ENCODE results near the gene FMN1. TPM values are rescaled to one million over a fixed set of nuclear protein-coding genes. Genes with fewer than 3 reads are reported as not detected.

The FMN1 gene
- polyA plus RNA-seq, 6 donors from 2014 or later = 0.33 to 1.0 (median 0.44) TPM; not detected in 1

- DNase-seq (no peak), ATAC-seq (ENCODE audit: low read depth in 2 of 2) (no peak)
- Mint-ChIP-seq H3K27me3 (peaks cover 3 to 9% (median 3%) of the 10 kb centered on the region in 3 donors), H3K4me3 (no peak overlapping the region), H3K9me3 (peaks cover 0 to 5% (median 0%) of the 10 kb centered on the region in 7 donors), H3K27ac (no peak overlapping the region), H3K4me1 (no peaks in the 10 kb centered on the region), H3K36me3 (peaks cover 0 to 4% of the 10 kb centered on the region in 2 donors)
Observed at GRCh38 chr15:33014586-33014985, 179.9 kb downstream of the FMN1 start.

DNA sequence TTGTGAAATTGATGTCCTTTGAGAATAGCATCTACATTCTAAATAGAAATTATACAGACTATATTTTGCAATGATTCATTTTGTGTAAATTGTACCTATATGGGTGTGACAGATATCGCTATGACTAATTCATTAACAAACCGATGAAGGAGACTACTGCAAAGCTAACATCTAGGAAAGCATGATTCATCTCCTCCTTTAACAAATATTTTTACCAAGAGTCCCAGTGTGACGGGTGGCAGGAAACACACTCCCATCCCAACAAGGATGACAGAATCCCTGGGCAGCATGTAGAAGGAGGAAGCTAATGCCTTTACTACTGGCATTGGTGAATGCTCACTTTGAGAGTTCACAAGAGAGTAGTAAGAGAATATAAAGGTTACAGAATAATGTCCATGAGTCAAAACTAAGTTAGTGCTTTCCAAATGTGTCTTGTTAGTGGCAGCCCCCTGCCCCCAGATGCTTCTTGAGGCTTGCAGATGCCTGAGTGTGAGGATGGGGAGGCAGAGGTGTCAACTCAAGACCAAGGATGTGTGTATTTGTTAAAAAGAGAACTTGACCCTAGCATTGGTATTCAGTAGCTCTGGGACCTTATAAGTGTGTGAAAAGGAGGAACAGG, 180.6 kb downstream of the FMN1 start:
- ATAC-seq (ENCODE audit: low read depth in 2 of 2) (no peak), DNase-seq (no peak)
- Mint-ChIP-seq H3K36me3 (peaks cover 0 to 4% of the 10 kb centered on the region in 2 donors), H3K27ac (no peak overlapping the region), H3K27me3 (peaks cover under 1 to 9% (median 9%) of the 10 kb centered on the region in 3 donors), H3K4me3 (no peak overlapping the region), H3K4me1 (no peaks in the 10 kb centered on the region), H3K9me3 (peaks cover 0 to 5% (median 0%) of the 10 kb centered on the region in 7 donors)

DNA sequence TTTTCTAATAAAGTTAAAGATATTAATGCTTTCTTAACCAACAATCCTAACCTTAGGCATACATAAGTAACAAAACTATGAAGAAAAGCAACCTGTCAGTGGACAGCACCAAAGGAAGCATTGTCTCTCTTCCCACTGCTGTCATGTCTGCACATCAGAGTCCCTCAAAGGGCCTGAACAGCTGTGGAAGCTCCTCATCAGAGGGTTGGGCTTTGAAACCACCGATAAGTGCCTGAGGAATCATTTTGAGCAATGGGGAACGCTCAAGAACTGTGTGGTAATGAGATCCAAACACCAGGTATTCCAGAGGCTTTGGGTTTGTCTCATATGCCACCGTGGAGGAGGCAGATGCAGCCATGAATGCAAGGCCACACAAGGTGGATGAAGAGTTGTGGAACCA, 182.5 kb downstream of the FMN1 start:
- peaks cover 0 to 4% (median 0%) of the 10 kb centered on the region in 7 donors for H3K9me3 Mint-ChIP-seq
- no peak overlapping the region for H3K27ac Mint-ChIP-seq
- H3K4me1 Mint-ChIP-seq = peaks cover 0 to 5% (median 0%) of the 10 kb centered on the region in 3 donors
- peaks cover 0 to 28% (median 24%) of the 10 kb centered on the region in 3 donors for H3K27me3 Mint-ChIP-seq
- no peaks in the 10 kb centered on the region for H3K36me3 Mint-ChIP-seq
- no peak overlapping the region for H3K4me3 Mint-ChIP-seq
- ATAC-seq (ENCODE audit: low read depth in 2 of 2) = no peak
- DNase-seq = no peak

DNA sequence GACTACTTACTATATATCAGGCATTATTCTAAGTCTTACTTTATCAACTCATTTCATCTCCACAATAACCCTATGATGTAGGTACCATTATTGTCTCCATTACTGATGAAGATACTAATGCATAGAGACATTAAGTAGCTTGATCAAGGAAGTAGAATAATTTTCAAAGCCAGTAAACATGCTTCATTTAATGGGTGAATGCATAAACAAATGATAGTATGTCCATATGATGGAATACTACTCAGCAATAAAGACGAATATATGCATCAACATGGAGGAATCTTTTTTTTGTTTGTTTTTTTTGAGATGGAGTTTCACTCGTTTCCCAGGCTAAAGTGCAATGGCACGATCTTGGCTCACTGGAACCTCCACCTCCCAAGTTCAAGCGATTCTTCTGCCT, 184.9 kb downstream of the FMN1 start:
- Mint-ChIP-seq H3K4me3 (no peak overlapping the region), H3K9me3 (peaks cover 0 to 4% (median 0%) of the 10 kb centered on the region in 7 donors), H3K27ac (no peak overlapping the region), H3K4me1 (peaks cover 0 to 13% (median 0%) of the 10 kb centered on the region in 3 donors), H3K36me3 (no peaks in the 10 kb centered on the region), H3K27me3 (peaks cover 0 to 36% (median 33%) of the 10 kb centered on the region in 3 donors)
- ATAC-seq (ENCODE audit: low read depth in 2 of 2) (no peak), DNase-seq (no peak)

- Mint-ChIP-seq H3K27ac (no peak overlapping the region), H3K4me1 (peaks cover 0 to 13% (median 0%) of the 10 kb centered on the region in 3 donors), H3K36me3 (no peaks in the 10 kb centered on the region), H3K4me3 (no peak overlapping the region), H3K9me3 (peaks cover 0 to 4% (median 0%) of the 10 kb centered on the region in 7 donors), H3K27me3 (peaks cover 0 to 36% (median 33%) of the 10 kb centered on the region in 3 donors)
- no peak for DNase-seq
- ATAC-seq (ENCODE audit: low read depth in 2 of 2) = no peak
Observed at GRCh38 chr15:33009026-33009425, 185.5 kb downstream of the FMN1 start.

GRCh38 chr15:33008284-33008995, 186.1 kb downstream of the FMN1 start:
- H3K9me3 Mint-ChIP-seq = peaks cover 0 to 4% (median 0%) of the 10 kb centered on the region in 7 donors
- ATAC-seq (ENCODE audit: low read depth in 2 of 2) = no peak
- H3K4me1 Mint-ChIP-seq = peaks cover 0 to 13% (median 0%) of the 10 kb centered on the region in 3 donors

GRCh38 chr15:33007303-33007855, 187.1 kb downstream of the FMN1 start:
- no peak for ATAC-seq (ENCODE audit: low read depth in 2 of 2)
- H3K27me3 Mint-ChIP-seq = peaks cover 0 to 38% (median 36%) of the 10 kb centered on the region in 3 donors
- no peak for DNase-seq
- no peaks in the 10 kb centered on the region for H3K36me3 Mint-ChIP-seq
- H3K27ac Mint-ChIP-seq = no peak overlapping the region
- H3K4me3 Mint-ChIP-seq = no peak overlapping the region
- peaks cover 0 to 4% (median 0%) of the 10 kb centered on the region in 7 donors for H3K9me3 Mint-ChIP-seq
- H3K4me1 Mint-ChIP-seq = peaks cover 0 to 13% (median 0%) of the 10 kb centered on the region in 3 donors

More at GRCh38 chr15:33008284-33008995, 186.1 kb downstream of the FMN1 start:
- Mint-ChIP-seq H3K36me3 (no peaks in the 10 kb centered on the region), H3K27me3 (peaks cover 0 to 36% (median 33%) of the 10 kb centered on the region in 3 donors), H3K4me3 (no peak overlapping the region), H3K27ac (no peak overlapping the region)
- DNase-seq = no peak

DNA sequence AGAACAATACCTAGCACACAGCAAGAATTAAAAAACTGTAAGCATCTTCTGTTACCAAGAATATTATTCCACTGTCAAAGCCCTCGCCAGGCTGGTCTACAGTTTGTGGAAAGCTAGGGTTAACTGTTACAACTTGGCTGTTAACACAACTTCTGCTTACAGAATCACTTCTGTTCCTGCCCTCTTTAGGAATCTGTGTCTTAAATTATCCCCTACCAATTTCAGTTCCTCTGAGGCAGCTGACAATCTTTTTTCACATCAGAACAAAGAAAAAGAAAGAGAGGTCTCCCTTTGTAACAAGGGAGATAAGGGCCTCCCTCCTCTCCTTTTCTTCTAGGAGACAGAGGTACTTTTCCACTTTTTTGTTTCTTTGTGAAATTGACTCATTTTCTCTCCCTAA, 188.9 kb downstream of the FMN1 start:
- Mint-ChIP-seq H3K9me3 (peaks cover 0 to 4% (median 0%) of the 10 kb centered on the region in 7 donors), H3K27me3 (peaks cover 0 to 44% (median 36%) of the 10 kb centered on the region in 3 donors), H3K27ac (no peak overlapping the region), H3K36me3 (no peaks in the 10 kb centered on the region), H3K4me3 (no peak overlapping the region), H3K4me1 (peaks cover 0 to 13% (median 0%) of the 10 kb centered on the region in 3 donors)
- DNase-seq (no peak), ATAC-seq (ENCODE audit: low read depth in 2 of 2) (no peak)

- Mint-ChIP-seq H3K36me3 (no peaks in the 10 kb centered on the region), H3K27ac (no peak overlapping the region), H3K27me3 (peaks cover 4 to 50% (median 30%) of the 10 kb centered on the region in 3 donors), H3K4me3 (no peak overlapping the region), H3K4me1 (peaks cover 0 to 8% (median 0%) of the 10 kb centered on the region in 3 donors), H3K9me3 (peaks cover 0 to 6% (median 0%) of the 10 kb centered on the region in 7 donors)
- DNase-seq (no peak), ATAC-seq (ENCODE audit: low read depth in 2 of 2) (no peak)
Observed at GRCh38 chr15:33001926-33002325, 192.6 kb downstream of the FMN1 start.

DNA sequence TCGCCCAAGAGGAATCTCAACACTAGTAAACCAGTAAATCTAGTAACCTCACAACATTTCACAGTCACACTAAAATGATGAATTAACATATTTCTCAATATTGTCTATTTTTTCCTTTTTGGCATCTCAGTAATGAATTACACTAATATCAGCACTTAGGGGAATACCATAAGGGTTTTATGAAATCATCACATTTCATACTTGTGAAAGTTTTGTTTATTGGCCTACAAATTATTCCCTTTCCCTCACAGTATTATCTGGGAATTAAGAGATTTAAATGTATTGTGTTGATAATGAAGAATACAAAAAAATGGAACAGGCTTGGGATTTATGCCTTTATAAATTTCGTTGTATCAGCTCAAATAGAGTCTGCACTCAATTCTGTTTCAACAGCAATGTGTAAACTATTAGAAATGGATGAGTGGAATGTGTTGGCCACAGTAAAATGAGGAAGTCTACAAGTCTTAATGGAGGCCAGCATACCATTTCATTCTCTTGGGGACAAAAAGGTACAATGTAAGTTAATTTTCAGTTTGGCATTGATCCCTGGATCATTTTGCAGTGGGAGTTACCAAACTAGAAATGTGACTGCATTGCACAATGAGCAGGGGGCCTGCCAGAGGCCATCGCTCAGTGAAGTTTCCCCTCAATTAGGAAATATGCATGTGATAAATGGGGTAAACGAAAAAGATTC, 195.4 kb downstream of the FMN1 start:
- Mint-ChIP-seq H3K4me3 (no peak overlapping the region), H3K9me3 (peaks cover 0 to 6% (median 0%) of the 10 kb centered on the region in 7 donors), H3K27ac (no peak overlapping the region), H3K4me1 (no peaks in the 10 kb centered on the region), H3K27me3 (peaks cover 4 to 44% (median 31%) of the 10 kb centered on the region in 3 donors), H3K36me3 (no peaks in the 10 kb centered on the region)
- no peak for ATAC-seq (ENCODE audit: low read depth in 2 of 2)
- no peak for DNase-seq

GRCh38 chr15:32998182-32998581, 196.3 kb downstream of the FMN1 start:
- Mint-ChIP-seq H3K4me1 (no peaks in the 10 kb centered on the region), H3K27me3 (peaks cover 4 to 44% (median 31%) of the 10 kb centered on the region in 3 donors), H3K9me3 (peaks cover 0 to 6% (median 0%) of the 10 kb centered on the region in 7 donors), H3K36me3 (no peaks in the 10 kb centered on the region), H3K27ac (no peak overlapping the region), H3K4me3 (no peak overlapping the region)
- no peak for DNase-seq
- no peak for ATAC-seq (ENCODE audit: low read depth in 2 of 2)

DNA sequence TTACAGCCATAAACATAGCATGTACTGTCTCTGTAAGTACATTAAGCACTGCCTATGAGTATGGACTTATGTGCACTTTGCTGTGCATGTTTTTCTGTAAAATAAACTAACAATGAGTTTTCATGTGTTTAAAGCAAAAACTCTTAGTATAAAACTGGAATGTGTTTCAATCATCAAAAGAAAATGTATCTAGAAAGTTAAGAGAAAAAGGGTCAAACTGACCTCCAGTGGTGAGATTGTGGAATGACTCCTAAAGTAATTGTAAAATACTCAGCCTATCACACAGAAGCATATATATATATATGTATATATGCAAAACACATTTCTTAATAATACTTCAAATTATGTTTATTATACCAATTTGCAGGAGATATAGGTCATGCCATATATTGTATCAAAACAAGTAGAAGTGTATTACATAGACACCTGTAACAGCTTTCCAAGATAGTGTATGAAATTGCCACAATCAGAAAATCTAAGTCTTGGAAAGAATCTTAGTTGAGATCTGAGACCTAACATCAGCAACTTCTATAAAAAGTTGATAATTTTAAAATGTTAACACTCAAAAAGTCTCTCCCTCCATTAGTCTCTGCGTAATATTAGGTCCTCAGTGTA, 199.6 kb downstream of the FMN1 start:
- Mint-ChIP-seq H3K4me1 (no peaks in the 10 kb centered on the region), H3K4me3 (no peak overlapping the region), H3K36me3 (no peaks in the 10 kb centered on the region), H3K27me3 (peaks cover 4 to 28% (median 28%) of the 10 kb centered on the region in 3 donors), H3K9me3 (peaks cover 0 to 3% (median 0%) of the 10 kb centered on the region in 7 donors), H3K27ac (no peak overlapping the region)
- ATAC-seq (ENCODE audit: low read depth in 2 of 2) (no peak), DNase-seq (peak; percentile 10)

GRCh38 chr15:32993285-32993684, 201.2 kb downstream of the FMN1 start:
- no peaks in the 10 kb centered on the region for H3K4me1 Mint-ChIP-seq
- no peak overlapping the region for H3K27ac Mint-ChIP-seq
- peaks cover 0 to 2% (median 0%) of the 10 kb centered on the region in 7 donors for H3K9me3 Mint-ChIP-seq
- peaks cover 4 to 22% (median 19%) of the 10 kb centered on the region in 3 donors for H3K27me3 Mint-ChIP-seq
- no peak for ATAC-seq (ENCODE audit: low read depth in 2 of 2)
- no peak overlapping the region for H3K4me3 Mint-ChIP-seq
- no peaks in the 10 kb centered on the region for H3K36me3 Mint-ChIP-seq
- no peak for DNase-seq
